ENCODE results near the gene KPNA3. TPM values are rescaled to one million over a fixed set of nuclear protein-coding genes. Genes with fewer than 3 reads are reported as not detected.

The KPNA3 gene
- total RNA-seq, 1 donor from 2014 or later = 28.7 TPM

- H3K4me1 Mint-ChIP-seq = peaks cover 27% of the 10 kb centered on the region
- no peaks in the 10 kb centered on the region for H3K9me3 Mint-ChIP-seq
- POLR2A ChIA-PET = interaction anchor here (0.7 to 2.7 kb wide), 7 partner anchors 61 to 247 kb away, joined by 3 to 23 read pairs (median 7); partner anchors contain the start of genes ARL11, CAB39L, KPNA3 and PHF11
- H3K4me3 Mint-ChIP-seq = peak overlapping the region; percentile 89
- TF ChIP-seq, protein P1, sequence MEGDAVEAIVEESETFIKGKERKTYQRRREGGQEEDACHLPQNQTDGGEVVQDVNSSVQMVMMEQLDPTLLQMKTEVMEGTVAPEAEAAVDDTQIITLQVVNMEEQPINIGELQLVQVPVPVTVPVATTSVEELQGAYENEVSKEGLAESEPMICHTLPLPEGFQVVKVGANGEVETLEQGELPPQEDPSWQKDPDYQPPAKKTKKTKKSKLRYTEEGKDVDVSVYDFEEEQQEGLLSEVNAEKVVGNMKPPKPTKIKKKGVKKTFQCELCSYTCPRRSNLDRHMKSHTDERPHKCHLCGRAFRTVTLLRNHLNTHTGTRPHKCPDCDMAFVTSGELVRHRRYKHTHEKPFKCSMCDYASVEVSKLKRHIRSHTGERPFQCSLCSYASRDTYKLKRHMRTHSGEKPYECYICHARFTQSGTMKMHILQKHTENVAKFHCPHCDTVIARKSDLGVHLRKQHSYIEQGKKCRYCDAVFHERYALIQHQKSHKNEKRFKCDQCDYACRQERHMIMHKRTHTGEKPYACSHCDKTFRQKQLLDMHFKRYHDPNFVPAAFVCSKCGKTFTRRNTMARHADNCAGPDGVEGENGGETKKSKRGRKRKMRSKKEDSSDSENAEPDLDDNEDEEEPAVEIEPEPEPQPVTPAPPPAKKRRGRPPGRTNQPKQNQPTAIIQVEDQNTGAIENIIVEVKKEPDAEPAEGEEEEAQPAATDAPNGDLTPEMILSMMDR (IDR thresholded peaks at IDR 0.05) = no peak
- ATAC-seq (ENCODE audit: low read depth) (no peak), DNase-seq (no peak)
- no peaks in the 10 kb centered on the region for H3K27me3 Mint-ChIP-seq
- CTCF ChIA-PET = interaction anchor here (1.3 kb wide), 1 partner anchor 101 kb away, joined by 3 read pairs; no protein-coding TSS in a partner anchor
- H3K27ac Mint-ChIP-seq = peak overlapping the region; percentile 76
- H3K36me3 Mint-ChIP-seq (ENCODE audit: low read depth) = peaks cover 15% of the 10 kb centered on the region
- intact Hi-C loops (cut with micrococcal nuclease) = loop anchor here (2.0 to 5.0 kb wide), 3 partner anchors 53 to 246 kb away; partner anchors contain the start of genes CAB39L and SETDB2
Observed at GRCh38 chr13:49690133-49690994, 102.1 kb downstream of the KPNA3 start.

DNA sequence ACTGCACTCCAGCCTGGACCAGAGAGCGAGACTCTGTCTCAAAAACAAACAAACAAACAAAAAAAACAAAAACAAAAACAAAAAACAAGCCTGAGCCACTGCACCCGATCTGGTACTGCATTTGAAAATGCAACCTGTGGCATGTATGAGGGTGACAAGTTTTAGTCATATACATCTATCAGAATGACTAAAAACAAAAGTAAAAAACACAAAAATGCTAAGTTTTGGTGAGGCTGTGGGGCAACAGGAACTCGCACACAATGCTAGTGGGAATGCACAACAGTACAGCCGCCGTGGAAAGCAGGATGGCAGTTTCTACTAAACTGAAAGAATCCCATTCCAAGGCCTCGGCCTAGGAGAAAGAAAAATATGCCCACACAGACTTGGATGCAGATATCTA, 109.0 kb downstream of the KPNA3 start:
- H3K27me3 Mint-ChIP-seq = no peaks in the 10 kb centered on the region
- ATAC-seq (ENCODE audit: low read depth) (no peak), DNase-seq (no peak)
- intact Hi-C loops (cut with micrococcal nuclease) = no loop called here
- peaks cover 16% of the 10 kb centered on the region for H3K36me3 Mint-ChIP-seq (ENCODE audit: low read depth)
- peaks cover 2% of the 10 kb centered on the region for H3K4me1 Mint-ChIP-seq
- CTCF ChIA-PET = no interaction called here
- no peak overlapping the region for H3K27ac Mint-ChIP-seq
- POLR2A ChIA-PET = no interaction called here
- TF ChIP-seq, protein P1 (IDR thresholded peaks at IDR 0.05) = no peak
- no peaks in the 10 kb centered on the region for H3K9me3 Mint-ChIP-seq
- no peak overlapping the region for H3K4me3 Mint-ChIP-seq

GRCh38 chr13:49681842-49682435, 110.5 kb downstream of the KPNA3 start:
- ChIA-PET CTCF (no interaction called here), POLR2A (no interaction called here)
- Mint-ChIP-seq H3K36me3 (ENCODE audit: low read depth) (peaks cover 19% of the 10 kb centered on the region), H3K27me3 (no peaks in the 10 kb centered on the region), H3K4me3 (no peak overlapping the region), H3K27ac (no peak overlapping the region), H3K9me3 (no peaks in the 10 kb centered on the region), H3K4me1 (peaks cover 4% of the 10 kb centered on the region)
- TF ChIP-seq, protein P1 (IDR thresholded peaks at IDR 0.05) = no peak
- ATAC-seq (ENCODE audit: low read depth) (no peak), DNase-seq (no peak)
- intact Hi-C loops (cut with micrococcal nuclease) = no loop called here

DNA sequence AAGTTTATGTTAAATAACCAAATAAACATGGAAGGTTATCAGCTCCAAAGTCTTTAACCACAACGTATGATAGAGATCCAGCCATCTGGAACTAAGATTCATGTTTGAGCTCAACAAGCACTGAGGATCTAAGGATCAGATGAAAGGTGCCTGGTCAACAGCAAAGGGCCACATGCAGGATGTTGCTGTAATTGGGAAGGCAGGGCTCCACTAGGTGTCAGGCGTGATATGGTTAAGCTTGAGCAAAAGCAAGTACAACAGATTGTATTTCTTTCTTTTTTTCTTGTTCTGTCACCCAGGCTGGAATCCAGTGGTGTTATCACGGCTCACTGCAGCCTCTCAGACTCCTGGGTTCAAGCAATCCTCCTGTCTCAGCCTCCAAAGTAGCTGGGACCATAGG, 113.2 kb downstream of the KPNA3 start:
- Mint-ChIP-seq H3K4me1 (peaks cover 19% of the 10 kb centered on the region), H3K4me3 (no peak overlapping the region), H3K36me3 (ENCODE audit: low read depth) (peaks cover 14% of the 10 kb centered on the region), H3K27me3 (no peaks in the 10 kb centered on the region), H3K27ac (no peak overlapping the region), H3K9me3 (no peaks in the 10 kb centered on the region)
- POLR2A ChIA-PET = interaction anchor here (1.7 kb wide), 1 partner anchor 114 kb away, joined by 4 read pairs; the partner anchor contains the start of gene KPNA3
- intact Hi-C loops (cut with micrococcal nuclease) = no loop called here
- CTCF ChIA-PET = interaction anchor here (1.2 kb wide), 1 partner anchor 9 kb away, joined by 3 read pairs; no protein-coding TSS in a partner anchor
- ATAC-seq (ENCODE audit: low read depth) (no peak), DNase-seq (no peak)
- TF ChIP-seq, protein P1 (IDR thresholded peaks at IDR 0.05) = no peak
